Measurements from ENCODE around the gene UBE2U.

The UBE2U gene

GRCh38 chr1:64291931-64292330 is 88.5 kb downstream of the UBE2U start:
- no peak for DNase-seq (ENCODE audit: low spot score)

- DNase-seq (ENCODE audit: low spot score) = no peak
Observed at GRCh38 chr1:64292399-64292798, 89.0 kb downstream of the UBE2U start.

- no peak for DNase-seq (ENCODE audit: low spot score)
Observed at GRCh38 chr1:64293820-64294219, 90.4 kb downstream of the UBE2U start.

- DNase-seq (ENCODE audit: low spot score) = no peak
Observed at GRCh38 chr1:64295136-64295535, 91.7 kb downstream of the UBE2U start.

DNA sequence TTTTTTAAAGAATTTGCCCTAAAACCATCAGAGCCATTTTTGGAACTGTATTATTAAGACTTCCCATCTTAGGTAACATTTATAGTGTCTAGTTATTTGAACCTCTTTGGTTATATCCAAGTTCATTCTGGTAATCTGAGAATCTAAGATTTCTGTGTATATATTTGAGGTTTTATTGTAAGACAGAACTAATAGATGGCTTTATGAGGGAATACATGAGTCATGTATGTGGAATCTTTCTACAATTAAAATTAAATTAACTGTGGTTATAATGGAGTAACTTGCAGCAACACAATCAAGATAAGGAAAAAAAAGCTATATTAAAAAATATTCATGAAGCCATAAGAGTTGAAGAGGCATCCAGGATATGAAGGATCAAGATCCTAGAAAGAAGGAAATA is 92.1 kb downstream of the UBE2U start:
- no peak for DNase-seq (ENCODE audit: low spot score)

DNA sequence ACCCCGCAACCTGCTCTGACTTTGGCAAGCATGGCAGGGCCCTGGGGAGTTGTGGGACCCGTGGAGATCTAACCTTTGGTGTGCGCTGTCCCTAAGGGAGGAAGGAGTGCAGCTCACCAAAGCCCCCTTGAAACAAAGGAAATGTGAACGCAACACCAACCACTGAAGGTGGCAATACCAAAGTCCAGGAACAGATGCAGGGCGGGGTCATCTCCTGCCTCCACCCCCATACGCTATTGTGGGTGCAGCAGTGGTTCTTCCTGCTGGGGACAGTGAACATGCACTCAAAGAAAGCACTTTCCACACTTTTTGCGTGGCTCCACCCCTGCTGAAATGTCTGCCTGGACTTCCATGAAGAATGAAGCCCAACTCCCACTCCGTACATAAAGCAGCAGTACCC is 93.0 kb downstream of the UBE2U start:
- DNase-seq (ENCODE audit: low spot score) = no peak

DNA sequence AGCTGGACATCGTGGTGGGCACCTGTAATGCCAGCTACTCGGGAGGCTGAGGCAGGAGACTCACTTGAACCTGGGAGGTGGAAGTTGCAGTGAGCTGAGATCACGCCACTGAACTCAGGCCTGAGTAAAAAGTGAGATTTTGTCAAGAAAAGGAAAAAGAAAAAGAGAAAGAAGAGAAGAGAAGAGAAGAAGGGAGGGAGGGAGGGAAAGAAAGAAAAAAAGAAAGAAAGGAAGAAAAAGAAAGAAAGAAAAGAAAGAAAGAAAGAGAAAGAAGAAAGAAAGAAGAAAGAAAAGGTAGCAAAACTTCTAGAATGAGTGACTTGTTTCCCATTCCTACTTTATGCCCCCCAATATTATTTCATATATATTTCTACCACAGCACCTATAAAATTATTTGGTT is 98.8 kb downstream of the UBE2U start:
- DNase-seq (ENCODE audit: low spot score) = no peak

DNA sequence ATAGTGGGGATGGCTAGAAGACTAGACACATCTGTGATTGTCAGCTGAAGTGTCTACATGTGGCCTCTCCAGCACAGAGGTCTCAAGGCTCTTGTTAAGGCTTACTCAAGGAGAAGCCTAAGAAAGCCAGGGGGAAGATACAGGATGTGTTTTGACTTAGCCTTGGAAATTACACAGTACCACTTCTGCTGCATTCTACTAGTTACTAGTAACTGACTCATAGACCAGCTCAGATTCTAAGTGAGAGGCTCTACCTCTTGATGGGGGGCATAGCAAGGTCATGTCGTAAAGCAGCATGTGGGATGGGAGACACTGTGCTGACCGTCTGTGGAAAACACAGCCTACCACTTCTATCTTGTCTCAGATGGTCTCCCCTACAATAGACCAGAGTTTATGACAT is 99.5 kb downstream of the UBE2U start:
- no peak for DNase-seq (ENCODE audit: low spot score)

- no peak for DNase-seq (ENCODE audit: low spot score)
Observed at GRCh38 chr1:64304823-64305222, 101.4 kb downstream of the UBE2U start.

GRCh38 chr1:64308866-64309265 is 105.4 kb downstream of the UBE2U start:
- no peak for DNase-seq (ENCODE audit: low spot score)

DNA sequence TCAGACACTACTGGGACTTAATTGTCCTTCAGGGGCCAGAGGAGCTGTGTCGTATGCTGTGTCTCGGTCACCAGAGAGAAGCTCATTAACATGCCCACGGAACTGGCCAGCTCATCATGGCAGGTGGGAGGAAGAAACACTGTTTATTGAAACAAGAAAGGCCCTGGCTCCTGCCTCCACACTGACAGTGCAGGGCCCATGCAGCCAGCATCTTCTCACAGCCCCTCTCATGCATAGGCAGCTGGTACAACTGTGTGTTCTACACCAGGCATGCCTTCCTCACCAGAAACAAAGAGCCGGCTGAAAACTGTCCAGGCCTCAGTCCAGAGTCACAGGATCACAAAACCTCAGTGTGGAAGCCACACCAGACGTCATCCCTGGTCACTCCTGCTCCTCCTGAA is 106.0 kb downstream of the UBE2U start:
- no peak for DNase-seq (ENCODE audit: low spot score)

DNA sequence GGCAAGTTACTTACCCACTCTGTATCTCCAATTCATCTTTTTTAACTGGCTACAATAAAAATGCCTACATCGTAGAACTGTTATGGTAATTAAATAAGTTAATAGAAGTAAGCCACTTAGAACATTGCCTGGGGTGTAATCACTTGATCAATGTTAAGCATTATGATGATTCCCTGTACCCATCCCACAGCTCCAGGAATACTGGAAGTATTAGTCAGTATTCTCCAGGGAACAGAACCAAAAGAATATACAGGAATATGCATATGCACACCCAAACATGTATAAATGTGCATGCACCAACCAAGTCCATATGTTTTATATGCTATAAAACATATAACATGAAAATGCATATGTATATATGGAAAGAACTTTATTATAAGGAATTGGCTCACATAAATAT is 107.3 kb downstream of the UBE2U start:
- no peak for DNase-seq (ENCODE audit: low spot score)

DNA sequence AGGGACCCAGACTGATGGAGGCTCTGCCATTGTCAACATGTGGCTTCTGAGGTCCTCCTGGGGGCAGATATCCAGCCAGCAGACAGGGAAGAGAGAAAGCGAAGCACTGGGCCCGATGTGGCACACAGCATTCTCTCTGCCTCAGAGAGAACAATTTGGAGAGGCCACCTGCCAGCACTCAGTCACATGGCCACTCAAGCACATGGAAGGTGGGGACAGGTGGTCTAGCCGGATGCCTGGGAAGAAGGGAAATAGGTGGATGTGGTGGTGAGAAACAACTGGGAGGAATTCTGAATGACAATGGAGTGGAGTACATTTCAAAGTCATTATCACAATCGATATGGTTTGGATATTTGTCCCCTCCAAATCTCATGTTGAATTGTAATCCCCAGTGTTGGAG is 109.0 kb downstream of the UBE2U start:
- no peak for DNase-seq (ENCODE audit: low spot score)

- DNase-seq (ENCODE audit: low spot score) = no peak
Observed at GRCh38 chr1:64315402-64315801, 112.0 kb downstream of the UBE2U start.

Data from SK-N-DZ (cell line).